HTR-8/SVneo (cell line): ENCODE results near the gene PRKAG3.
"Not testable (repeated sequence)": the region's sequence is repeated elsewhere in the genome, so short reads cannot be mapped to it uniquely, and the experiment has no call there.

ENCODE experiments used
- DNase-seq: peaks from one replicate; pipeline ENCODE4 v3.0.0; 2011; ENCODE audit warnings: low spot score, mixed read lengths; ENCODE audit not compliant: insufficient read length
- FAIRE-seq: peaks from 2 replicates; lab custom pipeline; 2011; peaks lifted over from hg19 to GRCh38; lab: Jason Lieb, UNC

The PRKAG3 gene

DNA sequence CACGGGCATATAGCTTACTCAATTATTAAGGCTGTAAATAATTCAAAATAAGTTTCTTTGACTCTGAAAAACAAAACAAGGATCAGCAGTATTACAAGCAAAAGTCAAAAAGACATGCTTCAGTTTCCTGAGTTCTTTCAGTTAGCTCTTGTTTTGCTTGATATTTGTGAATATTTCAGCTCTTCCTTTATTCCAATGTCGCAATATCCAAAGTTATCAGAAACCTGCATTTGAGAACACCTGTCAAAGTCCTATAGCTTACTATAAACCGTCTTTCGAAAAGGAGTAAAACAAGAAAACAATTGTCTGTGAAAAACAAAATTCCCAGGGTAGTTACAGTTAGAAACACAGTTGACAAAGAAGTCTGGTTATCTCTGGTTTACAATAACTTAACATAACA lies 34.9 kb downstream of the PRKAG3 start:
- no peak for FAIRE-seq

DNA sequence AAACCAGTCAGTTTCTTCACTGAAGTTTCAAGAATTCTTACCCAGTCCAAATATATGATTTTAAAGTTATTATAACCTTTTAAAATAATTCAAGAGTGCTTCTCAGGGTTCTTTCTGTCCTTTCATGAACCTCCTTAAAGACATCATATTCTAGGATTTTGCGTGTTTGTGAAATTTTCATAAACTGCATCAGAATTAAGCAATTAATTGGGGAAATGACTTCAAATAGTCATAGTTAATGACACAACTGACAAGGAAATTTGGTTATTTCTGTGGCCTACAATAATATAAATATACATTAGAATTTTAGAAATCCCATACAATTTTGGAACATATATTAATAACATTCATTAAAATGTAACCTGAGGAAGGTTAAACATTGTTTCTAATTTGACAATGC lies 39.2 kb downstream of the PRKAG3 start:
- DNase-seq (no peak), FAIRE-seq (no peak)

More for the DNA sequence above, 34.9 kb downstream of the PRKAG3 start:
- no peak for DNase-seq

DNA sequence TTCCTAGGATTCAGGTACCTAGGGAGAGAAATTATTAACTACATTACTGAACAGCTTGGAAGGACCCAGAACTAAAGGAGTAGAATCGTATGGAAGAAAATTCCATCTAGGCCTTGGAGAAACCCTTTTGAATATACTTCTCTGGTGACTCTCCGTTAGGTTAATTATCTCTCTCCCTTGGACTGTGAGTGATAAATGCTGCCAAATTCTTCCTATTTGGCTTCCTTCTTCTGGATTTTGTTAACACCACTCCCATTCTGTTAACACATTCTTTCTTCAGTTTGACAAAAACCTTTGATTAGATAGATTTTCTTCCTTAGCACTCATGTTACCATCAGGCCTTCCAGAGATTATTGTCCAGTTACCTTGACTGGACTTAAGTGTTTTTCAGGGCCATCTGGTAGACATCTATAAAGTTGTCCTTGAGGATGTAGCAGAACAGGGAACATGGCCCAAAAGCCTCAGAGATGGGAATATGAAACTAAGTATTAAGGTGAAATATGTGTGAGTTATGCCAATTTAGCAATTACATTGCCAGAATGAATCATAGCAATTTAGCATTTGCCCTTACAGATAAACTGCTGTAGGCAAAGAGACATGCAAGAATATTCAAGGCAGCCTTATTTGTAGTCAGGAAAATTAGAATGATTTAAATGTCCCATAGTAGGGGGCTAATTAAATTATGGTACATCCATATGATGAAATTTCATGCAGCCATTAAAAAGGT lies 42.9 kb downstream of the PRKAG3 start:
- DNase-seq (no peak), FAIRE-seq (no peak)

DNA sequence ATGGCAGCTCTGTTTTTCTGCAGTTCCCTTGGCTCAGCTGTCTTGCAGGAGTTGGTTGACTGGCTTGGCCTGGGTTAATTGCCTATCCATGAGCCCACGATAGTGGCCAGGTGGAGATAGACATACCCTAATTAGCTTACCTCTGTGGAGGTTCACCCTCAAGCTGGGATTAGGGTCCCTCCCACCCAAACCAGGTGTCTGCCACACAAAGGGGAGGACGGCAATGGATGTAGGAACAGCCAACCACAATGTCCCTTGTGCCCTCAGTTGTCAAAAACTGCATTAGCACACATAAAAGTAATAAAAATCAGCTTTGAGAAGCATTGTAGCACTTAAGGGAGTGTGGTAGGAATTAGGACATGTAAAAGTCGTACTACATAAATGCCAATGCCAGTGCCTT lies 45.5 kb downstream of the PRKAG3 start:
- FAIRE-seq (no peak), DNase-seq (no peak)

DNA sequence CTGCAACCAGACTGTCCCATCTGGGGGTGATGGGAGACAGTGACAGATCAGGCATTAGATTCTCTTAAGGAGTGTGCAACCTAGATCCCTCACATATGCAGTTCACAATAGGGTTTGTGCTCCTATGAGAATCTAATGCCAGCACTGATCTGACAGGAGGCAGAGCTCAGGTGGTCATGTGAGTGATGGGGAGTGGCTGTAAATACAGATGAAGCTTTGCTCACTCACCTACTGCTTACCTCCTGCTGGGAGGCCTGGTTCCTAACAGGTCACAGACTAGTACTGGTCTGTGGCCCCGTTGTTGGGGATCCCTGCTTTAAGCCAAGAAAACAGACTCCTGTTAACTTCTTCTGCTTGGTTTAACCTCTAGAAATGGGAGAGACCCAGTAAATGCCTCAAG lies 46.5 kb downstream of the PRKAG3 start:
- FAIRE-seq (no peak), DNase-seq (no peak)

DNA sequence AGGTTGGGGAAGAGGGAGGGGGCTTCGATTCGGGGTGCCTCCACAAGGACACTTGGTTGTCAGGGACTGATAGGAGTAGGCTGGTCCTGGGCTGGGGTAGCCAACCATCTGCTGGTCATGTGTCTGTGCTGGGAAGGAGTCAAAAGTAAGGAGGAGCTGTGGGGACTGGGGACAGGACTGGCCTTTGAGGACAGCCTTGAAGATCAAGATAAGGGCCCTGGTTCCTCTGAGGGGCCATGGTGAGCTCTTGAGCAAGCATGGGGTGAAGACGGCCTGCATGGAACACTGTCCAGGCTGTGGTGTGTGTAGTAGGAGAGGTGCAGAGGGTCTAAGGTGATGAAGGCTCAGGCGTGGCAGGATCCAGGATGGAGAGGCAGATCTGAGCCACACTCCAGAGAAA lies 47.9 kb downstream of the PRKAG3 start:
- DNase-seq (no peak), FAIRE-seq (no peak)

DNA sequence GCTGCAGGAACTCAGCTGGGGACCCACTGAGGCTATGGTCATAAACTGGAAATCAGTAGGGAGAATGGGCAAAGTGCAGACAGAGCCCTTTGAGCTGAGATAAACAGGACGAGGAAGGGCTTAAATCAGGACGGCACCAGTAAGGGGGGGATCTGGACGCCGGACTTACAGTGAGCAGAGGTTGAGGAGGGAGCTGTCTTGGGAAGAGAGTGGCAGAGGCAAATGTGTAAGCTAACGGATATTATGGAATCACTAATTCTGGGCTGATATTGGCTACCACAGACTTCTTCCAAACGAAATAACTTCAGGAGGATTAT lies 49.1 kb downstream of the PRKAG3 start:
- no peak for FAIRE-seq

DNA sequence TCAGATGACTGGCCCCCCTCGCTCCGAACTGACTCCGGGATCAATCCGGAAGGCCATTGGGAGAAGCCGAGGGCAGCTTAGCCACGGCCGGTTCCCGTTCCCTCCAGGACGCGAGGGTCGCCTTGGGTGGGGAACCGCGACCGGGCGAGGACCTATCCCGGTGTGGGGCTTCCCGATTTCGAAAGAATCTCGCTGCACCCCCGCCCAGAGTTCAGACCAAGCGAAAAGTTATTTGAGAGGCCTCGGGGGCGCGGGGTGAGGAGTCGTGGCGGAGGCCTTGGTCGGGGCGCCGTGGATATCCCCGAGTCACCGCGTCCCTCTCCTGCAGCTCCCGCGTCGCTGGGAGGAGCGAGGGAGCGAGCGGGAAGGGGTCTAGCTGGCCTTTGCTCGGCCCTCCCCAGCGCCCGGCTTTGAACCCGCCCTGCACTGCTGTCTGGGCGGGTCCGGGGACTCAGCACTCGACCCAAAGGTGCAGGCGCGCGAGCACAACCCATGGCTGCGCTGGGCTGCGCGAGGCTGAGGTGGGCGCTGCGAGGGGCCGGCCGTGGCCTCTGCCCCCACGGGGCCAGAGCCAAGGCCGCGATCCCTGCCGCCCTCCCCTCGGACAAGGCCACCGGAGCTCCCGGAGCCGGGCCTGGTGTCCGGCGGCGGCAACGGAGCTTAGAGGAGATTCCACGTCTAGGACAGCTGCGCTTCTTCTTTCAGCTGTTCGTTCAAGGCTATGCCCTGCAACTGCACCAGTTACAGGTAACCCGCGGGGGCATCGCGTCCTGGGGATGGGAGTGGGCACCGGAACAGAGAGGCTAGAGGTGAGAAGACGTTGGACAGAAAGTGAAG lies 49.7 kb downstream of the PRKAG3 start, which contains the start of gene CYP27A1:
Gene CYP27A1 (plus strand): TSS at position 457 of the 837 bp plus-strand sequence. CDS start 36 bp downstream, at position 493.
- no peak for FAIRE-seq
- no peak for DNase-seq

More for the DNA sequence above, 49.1 kb downstream of the PRKAG3 start:
- DNase-seq, result no peak

DNA sequence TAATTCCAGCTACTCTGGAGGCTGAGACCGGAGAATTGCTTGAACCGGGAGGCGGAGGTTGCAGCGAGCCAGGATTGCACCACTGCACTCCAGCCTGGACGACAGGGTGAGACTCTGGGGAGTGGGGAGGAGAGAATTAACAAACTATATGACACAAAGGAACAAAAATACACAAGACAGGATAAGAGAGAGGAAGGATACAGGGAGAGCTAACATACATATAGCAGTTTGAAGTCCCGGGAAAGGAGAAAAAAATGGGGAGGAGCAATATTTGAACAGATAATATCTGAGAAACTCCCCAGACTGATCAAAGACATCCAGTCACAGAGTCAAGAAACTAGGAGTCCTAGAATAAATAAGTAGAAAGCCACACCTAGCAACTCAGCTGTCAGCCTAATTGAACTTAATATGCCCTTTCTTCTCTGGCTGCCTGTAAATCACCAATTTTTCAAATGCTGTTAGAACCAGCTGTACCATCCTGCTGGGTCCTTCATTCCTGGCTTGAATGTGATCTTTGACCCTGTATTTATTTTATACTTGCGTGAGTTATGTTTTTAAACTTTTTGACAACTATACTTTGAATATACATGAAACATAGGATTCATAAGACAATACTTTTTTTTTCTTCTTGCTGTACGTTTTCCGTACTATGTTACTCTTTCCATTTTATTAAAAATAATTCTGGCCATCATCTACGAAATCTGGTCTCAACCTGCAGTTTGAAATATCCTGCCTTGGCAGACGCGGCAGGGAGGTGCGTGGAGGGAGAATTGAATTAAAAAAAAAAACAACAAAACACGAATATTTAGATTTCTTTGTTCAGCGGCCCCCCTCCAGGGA lies 50.5 kb downstream of the PRKAG3 start:
- DNase-seq, result no peak
- no peak for FAIRE-seq

DNA sequence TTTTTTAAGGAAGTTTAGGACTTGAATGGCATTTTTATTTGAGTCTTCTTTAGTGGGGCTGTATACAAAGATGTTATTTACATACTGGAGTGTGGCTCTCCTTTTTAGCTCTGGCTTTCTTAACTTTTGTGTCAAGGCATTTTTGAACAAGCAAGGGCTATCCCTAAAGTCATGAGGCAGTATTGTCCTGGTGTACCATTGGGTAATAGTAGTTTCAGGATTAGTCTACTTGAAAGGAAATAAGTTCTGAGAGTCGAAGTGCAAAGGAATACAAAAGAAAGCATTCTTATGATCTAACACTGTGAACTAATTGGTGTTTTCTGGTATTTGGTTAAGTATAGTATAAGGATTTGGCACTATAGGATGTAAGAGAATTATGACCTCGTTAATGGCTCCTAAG lies 51.6 kb downstream of the PRKAG3 start:
- DNase-seq, result no peak
- FAIRE-seq, result no peak

DNA sequence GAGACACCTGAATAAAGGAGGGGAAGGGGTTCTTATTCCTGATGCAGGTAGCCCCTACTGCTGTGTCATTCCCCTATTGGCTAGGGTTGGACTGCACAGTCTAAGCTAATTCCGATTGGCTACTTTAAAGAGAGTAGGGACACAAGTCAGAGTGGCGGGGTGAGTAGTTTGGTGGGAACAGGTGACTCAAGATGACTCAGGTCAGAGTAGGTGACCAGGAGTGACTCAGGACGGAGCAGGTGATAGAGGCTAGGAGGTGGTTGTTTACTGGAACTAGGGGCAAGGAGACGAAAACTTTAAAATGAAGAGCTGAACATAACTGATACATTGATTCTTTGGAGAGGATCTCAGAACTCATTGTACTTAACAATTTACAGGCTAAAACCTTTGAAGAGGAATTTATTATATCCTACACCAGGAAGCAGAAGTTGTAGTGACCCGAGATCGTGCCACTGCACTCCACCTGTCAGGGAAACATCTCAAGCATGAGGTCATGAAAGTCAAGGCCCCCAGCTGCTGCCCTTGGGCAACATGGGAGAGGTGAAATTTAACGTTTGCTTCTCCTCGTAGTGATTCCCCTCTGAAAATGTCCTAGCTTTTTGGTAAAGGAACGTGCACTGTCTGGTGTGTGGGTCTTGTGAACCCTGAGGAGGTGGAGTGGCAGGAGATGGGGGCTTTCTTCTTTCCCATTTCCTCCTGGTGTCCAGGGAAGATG lies 54.2 kb downstream of the PRKAG3 start:
- FAIRE-seq (no peak), DNase-seq (no peak)

DNA sequence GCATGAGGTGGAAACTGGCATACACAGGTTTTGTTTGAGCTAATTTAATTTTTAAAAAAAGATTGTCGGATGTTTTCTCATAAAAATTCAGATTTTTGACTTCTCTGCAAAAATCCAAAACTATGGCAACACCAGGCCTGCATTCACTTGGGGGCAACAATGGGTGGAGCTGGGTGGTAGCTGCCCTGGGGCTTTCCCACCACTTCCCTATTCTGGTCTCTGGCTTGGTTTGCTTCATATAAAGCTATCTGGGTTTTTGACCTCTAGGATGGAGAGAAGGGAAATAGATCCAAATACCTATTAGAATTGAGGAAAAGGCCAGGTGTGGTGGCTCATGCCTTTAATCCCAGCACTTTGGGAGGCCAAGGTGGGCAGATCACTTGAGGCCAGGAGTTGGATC lies 55.1 kb downstream of the PRKAG3 start:
- no peak for DNase-seq
- FAIRE-seq, result no peak

DNA sequence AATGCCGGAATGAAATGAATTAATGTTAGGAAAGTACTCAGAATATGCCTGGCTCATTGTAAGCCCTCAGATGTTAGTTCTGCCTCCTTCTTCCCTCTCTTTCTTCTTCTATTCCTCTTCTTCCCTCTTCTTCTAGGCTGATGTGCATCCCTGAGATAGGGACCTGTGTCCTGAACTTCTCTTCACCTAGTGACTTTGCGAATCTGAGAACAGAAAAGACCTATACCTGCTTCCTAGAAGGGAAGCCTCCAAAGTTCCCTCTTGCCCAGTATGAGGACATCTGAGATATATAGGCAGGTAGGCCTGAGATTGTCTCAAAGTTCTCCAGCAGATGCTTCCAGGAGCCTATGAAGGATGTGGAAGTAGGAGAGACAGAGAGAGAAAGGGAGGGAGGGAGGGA lies 57.7 kb downstream of the PRKAG3 start:
- no peak for FAIRE-seq
- DNase-seq, result no peak

DNA sequence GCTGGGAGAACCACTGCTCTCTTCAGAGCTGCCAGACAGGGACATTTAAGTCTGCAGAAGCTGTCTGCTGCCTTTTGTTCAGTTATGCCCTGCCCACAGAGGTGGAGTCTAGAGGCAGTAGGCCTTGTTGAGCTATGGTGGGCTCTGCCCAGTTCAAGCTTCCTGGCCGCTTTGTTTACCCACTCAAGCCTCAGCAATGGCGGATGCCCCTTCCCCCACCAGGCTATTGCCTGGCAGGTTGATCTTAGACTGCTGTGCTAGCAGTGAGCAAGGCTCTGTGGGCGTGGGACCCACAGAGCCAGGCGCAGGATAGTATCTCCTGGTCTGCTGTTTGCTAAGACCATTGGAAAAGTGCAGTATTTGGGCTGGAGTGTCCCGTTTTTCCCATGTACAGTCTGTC lies 58.8 kb downstream of the PRKAG3 start:
- DNase-seq, FAIRE-seq: not testable (repeated sequence)
